SK-N-SH (cell line): ENCODE results near the gene PRKG1. TPM values are rescaled to one million over a fixed set of nuclear protein-coding genes. Genes with fewer than 3 reads are reported as not detected.

Experiments used
- CTCF ChIA-PET: fragments of 300-600, 350-600 bp; formaldehyde crosslinking; extraction: SDS; loops from one replicate; lab custom pipeline; 2021; lab: Yijun Ruan, JAX
- POLR2A ChIA-PET: fragments of 350-600 bp; sonication (Branson Sonifier 250); formaldehyde crosslinking; extraction: SDS; loops from one replicate; lab custom pipeline; 2020; ENCODE audit warnings: antibody characterized with exemption, inconsistent platforms; lab: Yijun Ruan, JAX
- DNase-seq: peaks from one replicate; pipeline ENCODE4 v3.0.0; 2012
- H2AFZ ChIP-seq: fragments of 200-600 bp; sonication (generic); 2 replicates; pipeline ENCODE4 v1.8.1; 2016; ENCODE audit warnings: antibody characterized with exemption, mild to moderate bottlenecking, low read depth
- H3F3A ChIP-seq: fragments of 200-600 bp; sonication (generic); replicated peaks from 2 replicates; pipeline ENCODE3; 2016; ENCODE audit warnings: antibody characterized with exemption, mild to moderate bottlenecking; ENCODE audit not compliant: insufficient read depth
- H3K27ac ChIP-seq, 2 experiments: fragments of 200-500 bp in 1 of 2; fragments of 200-600 bp in 1 of 2; sonication (Bioruptor generic) in 1 of 2; sonication (generic), shearing (Covaris generic) in 1 of 2; 2 replicates each; pipeline versions ENCODE4 v1.5.1 to v1.6.1; 2014 to 2016; ENCODE audit warnings: low read depth in 2 of 2, inconsistent platforms in 1 of 2, low read length in 1 of 2, mild to moderate bottlenecking in 1 of 2, mixed read lengths in 1 of 2
- H3K27me3 ChIP-seq: fragments of 200-600 bp; sonication (generic), shearing (Covaris generic); 2 replicates; pipeline ENCODE4 v1.6.1; 2016; ENCODE audit warnings: mixed run types; ENCODE audit not compliant: insufficient read depth
- H3K36me3 ChIP-seq, 2 experiments: fragments of 200-500 bp in 1 of 2; fragments of 200-600 bp in 1 of 2; sonication (Bioruptor generic) in 1 of 2; sonication (generic) in 1 of 2; replicated peaks in 1 of 2; 2 replicates each; pipeline versions ENCODE3 to v1.5.1; 2014 to 2016; ENCODE audit warnings: low read length in 1 of 2, mild to moderate bottlenecking in 1 of 2; ENCODE audit not compliant: insufficient read depth in 2 of 2, control insufficient read depth in 1 of 2
- H3K4me1 ChIP-seq, 2 experiments: fragments of 200-500 bp in 1 of 2; fragments of 200-600 bp in 1 of 2; sonication (Bioruptor generic) in 1 of 2; sonication (generic), shearing (Covaris generic) in 1 of 2; 2 replicates each; pipeline versions ENCODE4 v1.5.1 to v1.6.1; 2014 to 2016; ENCODE audit warnings: low read depth in 1 of 2, low read length in 1 of 2, mixed run types in 1 of 2; ENCODE audit not compliant: insufficient read depth in 2 of 2, control insufficient read depth in 1 of 2
- H3K4me2 ChIP-seq: fragments of 200-600 bp; sonication (generic), shearing (Covaris generic); 2 replicates; pipeline ENCODE4 v1.6.1; 2017; ENCODE audit warnings: mixed run types
- H3K4me3 ChIP-seq, 2 experiments: fragments of 200-500 bp in 1 of 2; fragments of 200-600 bp in 1 of 2; sonication (Bioruptor generic) in 1 of 2; sonication (generic), shearing (Covaris generic) in 1 of 2; 2 replicates each; pipeline versions ENCODE4 v1.5.1 to v1.8.1; 2014 to 2016; ENCODE audit warnings: low read depth in 2 of 2, inconsistent platforms in 1 of 2, low read length in 1 of 2, mild to moderate bottlenecking in 1 of 2, mixed read lengths in 1 of 2, moderate library complexity in 1 of 2
- H3K79me2 ChIP-seq: fragments of 200-600 bp; sonication (generic); 2 replicates; pipeline ENCODE4 v1.8.1; 2017; ENCODE audit warnings: mild to moderate bottlenecking; ENCODE audit not compliant: insufficient read depth
- H3K9ac ChIP-seq: fragments of 200-600 bp; sonication (generic); 2 replicates; pipeline ENCODE4 v1.6.1; 2017; ENCODE audit warnings: mixed run types
- H3K9me2 ChIP-seq: fragments of 200-600 bp; sonication (generic); 2 replicates; pipeline ENCODE4 v1.6.1; 2017; ENCODE audit warnings: mixed run types
- H3K9me3 ChIP-seq: fragments of 200-600 bp; sonication (generic); 2 replicates; pipeline ENCODE4 v1.6.1; 2017; ENCODE audit warnings: mixed run types, mild to moderate bottlenecking, moderate library complexity
- H4K20me1 ChIP-seq: fragments of 200-600 bp; sonication (generic); 2 replicates; pipeline ENCODE4 v1.6.1; 2017; ENCODE audit warnings: mild to moderate bottlenecking, mixed run types; ENCODE audit not compliant: insufficient read depth
- CHD2 ChIP-seq: fragments of 150-350 bp; IDR thresholded peaks from 2 replicates; pipeline ENCODE4 v1.6.1; 2018; ENCODE audit warnings: low read length; ENCODE audit not compliant: partially characterized antibody
- ELF1 ChIP-seq: IDR thresholded peaks from 2 replicates; pipeline ENCODE4 v1.4.0; 2012
- EZH2phosphoT487 ChIP-seq: fragments of 200-600 bp; sonication (generic); IDR thresholded peaks from 2 replicates; pipeline ENCODE4 v1.6.1; 2017; ENCODE audit warnings: low read depth, mixed run types, mild to moderate bottlenecking, antibody characterized with exemption, moderate library complexity, borderline replicate concordance
- FOXJ3 ChIP-seq: sonication (generic); formaldehyde crosslinking; IDR thresholded peaks from 2 replicates; pipeline ENCODE4 v1.5.1; 2020; ENCODE audit warnings: mild to moderate bottlenecking, missing genetic modification reagents
- GABPA ChIP-seq: IDR thresholded peaks from 2 replicates; pipeline ENCODE4 v1.4.0; 2012; ENCODE audit warnings: low read depth, mild to moderate bottlenecking
- GATA2 ChIP-seq: sonication (generic); formaldehyde crosslinking; IDR thresholded peaks from 2 replicates; pipeline ENCODE4 v1.5.0; 2020; ENCODE audit warnings: mild to moderate bottlenecking, missing genetic modification reagents
- NFIC ChIP-seq: IDR thresholded peaks from 2 replicates; pipeline ENCODE4 v1.4.0; 2012; ENCODE audit warnings: borderline replicate concordance
- POLR2AphosphoS5 ChIP-seq: IDR thresholded peaks from 2 replicates; pipeline ENCODE4 v1.6.1; 2012; ENCODE audit warnings: low read depth, low read length
- RAD21 ChIP-seq: IDR thresholded peaks from 2 replicates; pipeline ENCODE4 v1.6.1; 2012; ENCODE audit warnings: mild to moderate bottlenecking, low read length
- RCOR1 ChIP-seq: fragments of 150-350 bp; IDR thresholded peaks from 2 replicates; pipeline ENCODE4 v1.6.1; 2017; ENCODE audit warnings: antibody characterized with exemption, low read length
- RFX5 ChIP-seq: IDR thresholded peaks from 2 replicates; pipeline ENCODE4 v1.6.1; 2012; ENCODE audit warnings: mild to moderate bottlenecking, improper control_type of control experiment, low read length
- SMC3 ChIP-seq: IDR thresholded peaks from 2 replicates; pipeline ENCODE4 v1.6.1; 2012; ENCODE audit warnings: low read depth, low read length, improper control_type of control experiment
- TCF12 ChIP-seq: IDR thresholded peaks from 2 replicates; pipeline ENCODE4 v1.4.0; 2012
- TEAD4 ChIP-seq: IDR thresholded peaks from 2 replicates; pipeline ENCODE4 v1.4.0; 2012; ENCODE audit warnings: mild to moderate bottlenecking, borderline replicate concordance; ENCODE audit not compliant: insufficient read depth
- YY1 ChIP-seq: IDR thresholded peaks from 2 replicates; pipeline ENCODE4 v1.4.0; 2012; ENCODE audit warnings: low read depth, mild to moderate bottlenecking
- WGBS: methylation state at CpG from one replicate; pipeline ENCODE4 v1.1.6; 2017; ENCODE audit warnings: low lambda C conversion rate; 5-methylcytosine and 5-hydroxymethylcytosine counted together
- polyA plus RNA-seq, 3 experiments: library from polyadenylated mRNA; depleted of rRNA; stranded (reverse); fragments of >200 nt; gene quantifications; 2 replicates each; pipeline ENCODE4 v1.2.3, GENCODE V29; 2012
- TF ChIP-seq, protein P1 (sequence below): IDR thresholded peaks from 2 replicates; pipeline ENCODE4 v1.4.0; 2012; ENCODE audit warnings: low read depth
- TF ChIP-seq, protein P2 (sequence below): fragments of 150-350 bp; IDR thresholded peaks from 2 replicates; pipeline ENCODE4 v1.6.1; 2016; ENCODE audit warnings: mild to moderate bottlenecking, low read depth, low read length
- TF ChIP-seq, protein P3 (sequence below): fragments of 150-350 bp; IDR thresholded peaks from 2 replicates; pipeline ENCODE4 v1.6.1; 2017; ENCODE audit warnings: antibody characterized with exemption, low read length, low read depth, borderline replicate concordance
- TF ChIP-seq, protein P4 (sequence below): fragments of 200-600 bp; sonication (generic); IDR thresholded peaks from 2 replicates; pipeline ENCODE4 v1.6.1; 2017; ENCODE audit warnings: antibody characterized with exemption, mild to moderate bottlenecking, moderate library complexity
- TF ChIP-seq, protein P5 (sequence below): IDR thresholded peaks from 2 replicates; pipeline ENCODE4 v1.4.0; 2012; ENCODE audit warnings: low read depth, borderline replicate concordance

Gene PRKG1
- polyA plus RNA-seq, 1 of the 3 experiments (the other 2 are of a cell fraction): 4.1 TPM

DNA sequence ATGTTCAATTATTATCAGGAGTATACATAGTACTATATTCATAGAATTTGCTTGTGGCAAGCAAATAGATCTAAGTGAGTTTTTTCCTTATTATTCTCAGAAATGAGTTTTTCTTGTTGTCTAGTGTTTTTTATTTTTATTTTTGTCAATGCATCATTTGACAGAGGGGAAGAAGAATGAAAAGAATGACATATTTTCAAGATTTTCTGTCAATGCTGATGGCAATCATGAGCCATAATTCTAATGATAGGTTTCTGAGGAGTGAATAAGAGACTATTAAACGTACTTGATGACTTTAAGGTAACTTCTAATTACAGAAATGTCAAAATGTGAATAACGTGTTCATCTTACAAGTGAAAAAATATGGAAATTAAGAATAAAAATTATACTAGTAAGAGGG, 769.7 kb downstream of the PRKG1 start:
- TF ChIP-seq TCF12 (no peak), NFIC (no peak), GABPA (no peak), ELF1 (no peak), RFX5 (no peak), RCOR1 (no peak), FOXJ3 (no peak), EZH2phosphoT487 (no peak)
- TF ChIP-seq, protein P1, sequence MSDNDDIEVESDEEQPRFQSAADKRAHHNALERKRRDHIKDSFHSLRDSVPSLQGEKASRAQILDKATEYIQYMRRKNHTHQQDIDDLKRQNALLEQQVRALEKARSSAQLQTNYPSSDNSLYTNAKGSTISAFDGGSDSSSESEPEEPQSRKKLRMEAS: no peak
- TF ChIP-seq, all 33 proteins: peak for 0
- no peak overlapping the region for H2AFZ ChIP-seq
- H3K27me3 ChIP-seq: no peaks in the 10 kb centered on the region
- H3K9me2 ChIP-seq: no peaks in the 10 kb centered on the region
- no peak overlapping the region for H3K27ac ChIP-seq
- 47% methylated on average over 2 of the region's 2 CpGs for WGBS
- H3K9ac ChIP-seq: no peak overlapping the region
- H3F3A ChIP-seq: no peaks in the 10 kb centered on the region
- H3K9me3 ChIP-seq: no peaks in the 10 kb centered on the region
- no peaks in the 10 kb centered on the region for H3K36me3 ChIP-seq
- H3K79me2 ChIP-seq: no peaks in the 10 kb centered on the region
- H3K4me2 ChIP-seq: no peak overlapping the region
- H4K20me1 ChIP-seq: no peaks in the 10 kb centered on the region
- POLR2A ChIA-PET: no interaction called here
- DNase-seq: no peak
- CTCF ChIA-PET: interaction anchor here (0.7 kb wide), 1 partner anchor 24 kb away, joined by 3 read pairs; no protein-coding TSS in a partner anchor
- H3K4me1 ChIP-seq: peaks cover 0 to 6% of the 10 kb centered on the region in 2 experiments; a peak in 2 of 4 replicates
- H3K4me3 ChIP-seq: no peak overlapping the region

DNA sequence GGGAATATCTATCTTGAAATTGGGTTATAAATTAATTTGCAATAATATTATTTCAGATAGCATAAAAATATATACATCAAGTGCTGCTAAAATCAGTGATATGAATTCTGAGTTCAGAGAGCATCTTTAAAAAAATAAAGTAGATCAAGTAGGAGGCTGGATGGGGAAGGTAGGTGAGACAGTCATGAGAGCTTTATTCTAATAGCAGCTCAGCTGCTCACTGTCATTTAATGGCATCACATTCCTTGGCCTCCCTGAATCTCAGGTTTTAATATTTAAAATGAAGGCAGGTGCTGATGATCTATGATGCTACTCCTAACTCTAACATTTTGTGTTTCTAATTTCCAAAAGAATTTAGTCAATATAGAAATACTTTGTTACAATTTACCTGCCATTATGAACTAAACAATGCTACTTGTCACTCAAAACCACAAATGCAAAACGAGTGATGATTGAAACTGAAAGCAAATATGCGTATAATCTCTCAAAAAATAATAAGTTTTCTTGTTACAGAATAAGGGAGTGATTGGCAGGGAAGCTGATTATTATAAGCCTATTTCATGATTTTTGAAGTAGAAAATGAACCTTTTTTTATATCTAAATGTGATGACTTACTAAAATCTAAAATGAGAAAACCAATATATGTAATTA, 772.7 kb downstream of the PRKG1 start:
- WGBS: 59% methylated on average over 2 of the region's 2 CpGs

More for the DNA sequence above, 772.7 kb downstream of the PRKG1 start:
- no peak overlapping the region for H3K27ac ChIP-seq
- ChIA-PET POLR2A (no interaction called here), CTCF (no interaction called here)
- H3K27me3 ChIP-seq: no peaks in the 10 kb centered on the region
- H2AFZ ChIP-seq: no peak overlapping the region
- no peaks in the 10 kb centered on the region for H3K9me3 ChIP-seq
- no peaks in the 10 kb centered on the region for H3K36me3 ChIP-seq
- DNase-seq: no peak
- H3K4me1 ChIP-seq: no peaks in the 10 kb centered on the region
- H3K4me3 ChIP-seq: no peak overlapping the region
- H3K79me2 ChIP-seq: no peaks in the 10 kb centered on the region
- no peak for TF ChIP-seq YY1
- TF ChIP-seq NFIC: no peak
- TF ChIP-seq, protein P2, sequence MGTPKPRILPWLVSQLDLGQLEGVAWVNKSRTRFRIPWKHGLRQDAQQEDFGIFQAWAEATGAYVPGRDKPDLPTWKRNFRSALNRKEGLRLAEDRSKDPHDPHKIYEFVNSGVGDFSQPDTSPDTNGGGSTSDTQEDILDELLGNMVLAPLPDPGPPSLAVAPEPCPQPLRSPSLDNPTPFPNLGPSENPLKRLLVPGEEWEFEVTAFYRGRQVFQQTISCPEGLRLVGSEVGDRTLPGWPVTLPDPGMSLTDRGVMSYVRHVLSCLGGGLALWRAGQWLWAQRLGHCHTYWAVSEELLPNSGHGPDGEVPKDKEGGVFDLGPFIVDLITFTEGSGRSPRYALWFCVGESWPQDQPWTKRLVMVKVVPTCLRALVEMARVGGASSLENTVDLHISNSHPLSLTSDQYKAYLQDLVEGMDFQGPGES: no peak
- no peak for TF ChIP-seq GABPA
- no peak for TF ChIP-seq GATA2 (CRISPR knock-in tag)
- TF ChIP-seq POLR2AphosphoS5: no peak
- no peak for TF ChIP-seq ELF1
- TF ChIP-seq, protein P1: no peak
- TF ChIP-seq CHD2: no peak
- TF ChIP-seq, protein P3, sequence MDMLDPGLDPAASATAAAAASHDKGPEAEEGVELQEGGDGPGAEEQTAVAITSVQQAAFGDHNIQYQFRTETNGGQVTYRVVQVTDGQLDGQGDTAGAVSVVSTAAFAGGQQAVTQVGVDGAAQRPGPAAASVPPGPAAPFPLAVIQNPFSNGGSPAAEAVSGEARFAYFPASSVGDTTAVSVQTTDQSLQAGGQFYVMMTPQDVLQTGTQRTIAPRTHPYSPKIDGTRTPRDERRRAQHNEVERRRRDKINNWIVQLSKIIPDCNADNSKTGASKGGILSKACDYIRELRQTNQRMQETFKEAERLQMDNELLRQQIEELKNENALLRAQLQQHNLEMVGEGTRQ: no peak
- TF ChIP-seq TEAD4: no peak
- TF ChIP-seq RAD21: no peak
- TF ChIP-seq, protein P4, sequence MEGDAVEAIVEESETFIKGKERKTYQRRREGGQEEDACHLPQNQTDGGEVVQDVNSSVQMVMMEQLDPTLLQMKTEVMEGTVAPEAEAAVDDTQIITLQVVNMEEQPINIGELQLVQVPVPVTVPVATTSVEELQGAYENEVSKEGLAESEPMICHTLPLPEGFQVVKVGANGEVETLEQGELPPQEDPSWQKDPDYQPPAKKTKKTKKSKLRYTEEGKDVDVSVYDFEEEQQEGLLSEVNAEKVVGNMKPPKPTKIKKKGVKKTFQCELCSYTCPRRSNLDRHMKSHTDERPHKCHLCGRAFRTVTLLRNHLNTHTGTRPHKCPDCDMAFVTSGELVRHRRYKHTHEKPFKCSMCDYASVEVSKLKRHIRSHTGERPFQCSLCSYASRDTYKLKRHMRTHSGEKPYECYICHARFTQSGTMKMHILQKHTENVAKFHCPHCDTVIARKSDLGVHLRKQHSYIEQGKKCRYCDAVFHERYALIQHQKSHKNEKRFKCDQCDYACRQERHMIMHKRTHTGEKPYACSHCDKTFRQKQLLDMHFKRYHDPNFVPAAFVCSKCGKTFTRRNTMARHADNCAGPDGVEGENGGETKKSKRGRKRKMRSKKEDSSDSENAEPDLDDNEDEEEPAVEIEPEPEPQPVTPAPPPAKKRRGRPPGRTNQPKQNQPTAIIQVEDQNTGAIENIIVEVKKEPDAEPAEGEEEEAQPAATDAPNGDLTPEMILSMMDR: no peak
- no peak for TF ChIP-seq SMC3
- TF ChIP-seq, protein P5, sequence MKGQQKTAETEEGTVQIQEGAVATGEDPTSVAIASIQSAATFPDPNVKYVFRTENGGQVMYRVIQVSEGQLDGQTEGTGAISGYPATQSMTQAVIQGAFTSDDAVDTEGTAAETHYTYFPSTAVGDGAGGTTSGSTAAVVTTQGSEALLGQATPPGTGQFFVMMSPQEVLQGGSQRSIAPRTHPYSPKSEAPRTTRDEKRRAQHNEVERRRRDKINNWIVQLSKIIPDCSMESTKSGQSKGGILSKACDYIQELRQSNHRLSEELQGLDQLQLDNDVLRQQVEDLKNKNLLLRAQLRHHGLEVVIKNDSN: no peak
- H3K9ac ChIP-seq: no peak overlapping the region
- no peaks in the 10 kb centered on the region for H3K9me2 ChIP-seq
- H3F3A ChIP-seq: no peaks in the 10 kb centered on the region
- H4K20me1 ChIP-seq: no peaks in the 10 kb centered on the region
- H3K4me2 ChIP-seq: no peak overlapping the region
